Lower leg skin (tissue), 3 donors: ENCODE results near the gene ARHGAP22.

Experiments
- CTCF ChIP-seq, 3 donors: fragments of 450-650 bp; IDR thresholded peaks; one replicate each; pipeline ENCODE4 v1.5.1; 2016; ENCODE audit warnings: antibody characterized with exemption in 3 of 3, mild to moderate bottlenecking in 3 of 3, moderate library complexity in 2 of 3
- POLR2A ChIP-seq, 2 donors: fragments of 450-650 bp; IDR thresholded peaks; one replicate each; pipeline ENCODE4 v1.6.1; 2016 to 2017; ENCODE audit warnings: antibody characterized with exemption in 2 of 2, mild to moderate bottlenecking in 1 of 2, moderate library complexity in 1 of 2

DNA sequence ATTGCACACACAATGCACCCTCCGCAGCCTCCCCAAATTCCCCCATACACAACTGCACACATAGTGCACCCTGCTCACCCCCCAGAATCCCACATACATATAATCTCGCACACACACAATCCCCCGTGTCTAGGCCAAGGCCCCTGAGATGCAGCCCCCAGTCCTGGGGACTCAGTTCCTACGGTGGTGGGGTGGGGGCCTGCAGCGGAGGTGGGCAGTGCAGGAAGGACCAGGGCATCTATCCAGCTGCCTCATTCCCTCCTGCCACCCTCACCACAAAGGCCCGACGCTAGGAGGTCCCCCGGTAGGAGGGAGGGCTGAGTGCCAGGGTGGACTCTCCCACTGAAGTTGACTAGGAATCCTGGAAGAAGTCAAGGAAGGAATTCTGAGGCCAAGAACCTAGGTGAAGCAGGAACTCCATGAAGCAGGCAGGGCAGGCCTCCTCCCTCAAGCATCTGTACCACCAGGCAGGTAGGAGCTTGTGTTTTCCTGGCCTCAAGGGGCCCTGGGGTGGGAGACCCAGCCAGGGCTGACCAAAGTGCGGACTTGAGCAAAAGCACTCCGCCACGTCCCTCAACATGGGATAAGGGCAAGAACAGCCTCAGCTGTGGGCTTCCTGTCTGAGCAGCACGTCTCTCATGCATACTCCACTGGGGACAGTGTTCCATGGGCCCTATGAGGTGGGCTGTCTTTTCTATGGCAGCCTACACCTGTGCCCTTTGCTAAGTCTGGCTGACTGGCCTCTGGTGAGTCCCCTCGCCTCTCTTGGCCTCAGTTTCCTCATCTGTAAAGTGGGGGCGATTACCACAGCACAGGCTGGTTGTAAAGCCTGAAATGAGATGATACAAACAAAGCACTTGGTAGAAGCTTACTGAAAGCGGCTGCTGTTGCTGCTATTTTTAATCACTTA lies 152.6 kb downstream of the ARHGAP22 start:
- TF ChIP-seq CTCF (IDR thresholded peaks at IDR 0.05) (no peak), POLR2A (IDR thresholded peaks at IDR 0.05) (no peak)
